ENCODE results near the gene FAM222B. TPM values are rescaled to one million over a fixed set of nuclear protein-coding genes. Genes with fewer than 3 reads are reported as not detected.

Gene FAM222B
- total and polyA plus RNA-seq, 9 of the 15 experiments (the other 6 are each of a cell fraction or from before 2014, with no cell fraction given): 4.0 to 34.6 (median 7.5) TPM

- TF ChIP-seq ZBTB40 (IDR thresholded peaks at IDR 0.05): peak; percentile 80
- no peak for TF ChIP-seq ZBTB40 (CRISPR knock-in tag; IDR thresholded peaks at IDR 0.05)
- peak in 1 of 2 experiments; percentile 53; a peak in 2 of 4 replicates for TF ChIP-seq SRF (CRISPR knock-in tag; IDR thresholded peaks at IDR 0.05)
- peak; percentile 2; the same call in 1 of the 2 replicates for TF ChIP-seq JUND (IDR thresholded peaks at IDR 0.05; ENCODE audit: borderline replicate concordance, low read depth, low read length)
- no peak; the same call in 2 of the 3 replicates for TF ChIP-seq JUND (tag; IDR thresholded peaks at IDR 0.05; ENCODE audit: borderline replicate concordance, low read depth, low read length)
- TF ChIP-seq SUPT5H (IDR thresholded peaks at IDR 0.05): peak; percentile 49
- peak; percentile 92 for TF ChIP-seq SP2 (IDR thresholded peaks at IDR 0.05; ENCODE audit: extremely low read depth, low read depth, low read length, poor library complexity, severe bottlenecking)
- TF ChIP-seq ZEB2 (IDR thresholded peaks at IDR 0.05): peak; percentile 89
- TF ChIP-seq MEF2A (IDR thresholded peaks at IDR 0.05; ENCODE audit: control insufficient read depth, low read depth, low read length): no peak
- TF ChIP-seq HNRNPK (IDR thresholded peaks at IDR 0.05; ENCODE audit: low read depth, low read length, poor library complexity, severe bottlenecking): peak; percentile 43
- peak; percentile 78 for TF ChIP-seq CXXC5 (CRISPR knock-in tag; IDR thresholded peaks at IDR 0.05)
- TF ChIP-seq SMAD4 (CRISPR knock-in tag; conservative IDR thresholded peaks at IDR 0.05): peak; percentile 75
- TF ChIP-seq YY1 (IDR thresholded peaks at IDR 0.05; ENCODE audit: borderline replicate concordance in 1 of 3, control insufficient read depth in 1 of 3, extremely low read depth in 1 of 3, insufficient read depth in 3 of 3, insufficient read length in 1 of 3, insufficient replicate concordance in 2 of 3, low read depth in 1 of 3, low read length in 2 of 3): peak in 1 of 3 experiments; percentile 51
- no peak for TF ChIP-seq SFPQ (IDR thresholded peaks at IDR 0.05; ENCODE audit: low read depth, low read length)
- peak; percentile 86 for TF ChIP-seq SPI1 (IDR thresholded peaks at IDR 0.05; ENCODE audit: borderline replicate concordance, low read depth, low read length)
- no peak for TF ChIP-seq HNRNPUL1 (IDR thresholded peaks at IDR 0.05; ENCODE audit: low read length)
Observed at GRCh38 chr17:28812091-28812747, 30.4 kb downstream of the FAM222B start (continued).

All from K562 (cell line).